Body of pancreas (tissue), 4 donors: Measurements from ENCODE around the gene ACYP2. TPM values are rescaled to one million over a fixed set of nuclear protein-coding genes. Genes with fewer than 3 reads are reported as not detected.

Experiments used
- ATAC-seq: fragments of 150-250 bp; one replicate; pipeline ENCODE4 v1.9.1; 2016
- DNase-seq, 4 donors: peaks; one replicate each; pipeline ENCODE4 v3.0.0-alpha.2; 2019
- H3K27ac ChIP-seq, 4 donors: fragments of 200-600 bp; sonication (generic); 1 replicate in 3 of 4; 2 replicates in 1 of 4; pipeline versions ENCODE4 v1.5.1 to v1.6.1; 2016 to 2019; ENCODE audit warnings: mild to moderate bottlenecking in 1 of 4, mixed read lengths in 1 of 4, moderate library complexity in 1 of 4
- H3K27me3 ChIP-seq, 2 donors: fragments of 200-600 bp; sonication (generic); one replicate each; pipeline ENCODE4 v1.6.0; 2016; ENCODE audit warnings: mild to moderate bottlenecking in 1 of 2
- H3K36me3 ChIP-seq, 2 donors: fragments of 200-600 bp; sonication (generic); replicated peaks in 1 of 2; 2 replicates each; pipeline ENCODE4 v1.5.1; 2016; ENCODE audit warnings: low read depth in 2 of 2; ENCODE audit not compliant: insufficient read depth in 1 of 2
- H3K4me1 ChIP-seq: fragments of 200-600 bp; sonication (generic); one replicate; pipeline ENCODE4 v1.6.0; 2016
- H3K4me3 ChIP-seq, 2 donors: fragments of 200-600 bp; sonication (generic); 1 replicate in 1 of 2; 2 replicates in 1 of 2; pipeline ENCODE4 v1.5.1; 2016 to 2019
- H3K9me3 ChIP-seq, 3 donors: fragments of 200-600 bp; sonication (generic); 1 replicate in 2 of 3; 2 replicates in 1 of 3; pipeline ENCODE4 v1.5.1; 2016
- CTCF ChIP-seq, 7 experiments: fragments of 450-650 bp in 4 of 7; fragments of 200-600 bp in 3 of 7; sonication (generic) in 3 of 7; IDR thresholded peaks; one replicate each; pipeline ENCODE4 v1.5.1; 2016 to 2019; ENCODE audit warnings: antibody characterized with exemption in 7 of 7
- POLR2A ChIP-seq, 3 donors: fragments of 450-650 bp; IDR thresholded peaks; one replicate each; pipeline ENCODE4 v1.6.1; 2016; ENCODE audit warnings: antibody characterized with exemption in 3 of 3, mild to moderate bottlenecking in 2 of 3
- WGBS, 2 donors: methylation state at CpG; one replicate each; pipeline ENCODE4 v1.1.5; 2017; 5-methylcytosine and 5-hydroxymethylcytosine counted together
- intact Hi-C: fragments of 100-400 bp; cut with DNase I; formaldehyde crosslinking; loops from one replicate; pipeline ENCODE4 v1.15.1; 2023
- total RNA-seq, 2 donors: library from RNA; depleted of rRNA; stranded (reverse); fragments of >200 nt; gene quantifications; one replicate each; pipeline ENCODE4 v1.1.0, GENCODE V29; 2016

The ACYP2 gene
- total RNA-seq, 2 donors from 2014 or later, result 2.6 to 11.2 TPM

- Histone ChIP-seq H3K4me1 (no peaks in the 10 kb centered on the region), H3K27me3 (no peaks in the 10 kb centered on the region), H3K9me3 (no peaks in the 10 kb centered on the region), H3K27ac (no peak overlapping the region), H3K4me3 (no peak overlapping the region), H3K36me3 (no peaks in the 10 kb centered on the region)
- 91% methylated on average over 6 of the region's 6 CpGs for WGBS, 2 donors
- DNase-seq, result no peak
- no peak for ATAC-seq
- intact Hi-C loops, result no loop called here
- no peak for TF ChIP-seq CTCF (IDR thresholded peaks at IDR 0.05)
- no peak for TF ChIP-seq POLR2A (IDR thresholded peaks at IDR 0.05)
These were observed 156.6 kb downstream of the ACYP2 start for GRCh38 chr2:54271843-54272627.

GRCh38 chr2:54274781-54275242 lies 159.4 kb downstream of the ACYP2 start:
- Histone ChIP-seq H3K27ac (no peak overlapping the region), H3K4me3 (no peak overlapping the region), H3K9me3 (no peaks in the 10 kb centered on the region), H3K36me3 (no peaks in the 10 kb centered on the region), H3K4me1 (no peaks in the 10 kb centered on the region), H3K27me3 (no peaks in the 10 kb centered on the region)
- ATAC-seq (no peak), DNase-seq (no peak)
- no peak for TF ChIP-seq POLR2A (IDR thresholded peaks at IDR 0.05)
- TF ChIP-seq CTCF (IDR thresholded peaks at IDR 0.05), result no peak
- WGBS, 2 donors, result 53 to 57% methylated on average over 1 of the region's 1 CpG
- intact Hi-C loops, result no loop called here

- no peaks in the 10 kb centered on the region for H3K4me1 ChIP-seq
- H3K27ac ChIP-seq, result no peak overlapping the region
- ATAC-seq, result no peak
These were observed 160.1 kb downstream of the ACYP2 start for GRCh38 chr2:54275541-54275940.

GRCh38 chr2:54279385-54279784 lies 164.0 kb downstream of the ACYP2 start:
- Histone ChIP-seq H3K4me3 (no peak overlapping the region), H3K4me1 (no peaks in the 10 kb centered on the region), H3K27me3 (no peaks in the 10 kb centered on the region), H3K36me3 (no peaks in the 10 kb centered on the region), H3K9me3 (no peaks in the 10 kb centered on the region), H3K27ac (no peak overlapping the region)
- DNase-seq, result no peak
- no peak for ATAC-seq
- TF ChIP-seq CTCF (IDR thresholded peaks at IDR 0.05), result no peak
- TF ChIP-seq POLR2A (IDR thresholded peaks at IDR 0.05), result no peak
- 79 to 82% methylated on average over 2 of the region's 2 CpGs for WGBS, 2 donors
- intact Hi-C loops, result no loop called here

More at GRCh38 chr2:54275541-54275940, 160.1 kb downstream of the ACYP2 start:
- DNase-seq, result no peak
- Histone ChIP-seq H3K9me3 (no peaks in the 10 kb centered on the region), H3K36me3 (no peaks in the 10 kb centered on the region), H3K27me3 (no peaks in the 10 kb centered on the region), H3K4me3 (no peak overlapping the region)
- no peak for TF ChIP-seq POLR2A (IDR thresholded peaks at IDR 0.05)
- no peak for TF ChIP-seq CTCF (IDR thresholded peaks at IDR 0.05)
- intact Hi-C loops, result no loop called here
- 65 to 100% methylated on average over 2 of the region's 2 CpGs for WGBS, 2 donors

GRCh38 chr2:54284826-54285225 lies 169.4 kb downstream of the ACYP2 start:
- Histone ChIP-seq H3K4me3 (no peak overlapping the region), H3K27ac (no peak overlapping the region), H3K9me3 (no peaks in the 10 kb centered on the region), H3K27me3 (no peaks in the 10 kb centered on the region), H3K4me1 (no peaks in the 10 kb centered on the region), H3K36me3 (no peaks in the 10 kb centered on the region)
- no peak for TF ChIP-seq CTCF (IDR thresholded peaks at IDR 0.05)
- TF ChIP-seq POLR2A (IDR thresholded peaks at IDR 0.05), result no peak
- 89 to 97% methylated on average over 3 of the region's 3 CpGs for WGBS, 2 donors
- intact Hi-C loops, result no loop called here
- DNase-seq (no peak), ATAC-seq (no peak)
